Astrocyte of the cerebellum (primary cell): ENCODE data around the gene TBX21.

Experiments
- DNase-seq: peaks from one replicate; pipeline ENCODE4 v3.0.0-alpha.2; 2011; ENCODE audit warnings: low read depth
- H3K4me3 ChIP-seq: 2 replicates; pipeline ENCODE4 v1.5.1; 2011; ENCODE audit warnings: mild to moderate bottlenecking, low read depth, low read length, moderate library complexity
- CTCF ChIP-seq: IDR thresholded peaks from 2 replicates; pipeline ENCODE4 v1.5.1; 2012; ENCODE audit warnings: low read length, low read depth, moderate library complexity, mild to moderate bottlenecking; ENCODE audit errors: missing control alignments
- in situ Hi-C: cut with HindIII; loops from 2 replicates; pipeline ENCODE4 v1.10.0; 2017; ENCODE audit warnings: low sequenced_read_pairs

The TBX21 gene

GRCh38 chr17:47733047-47733673 is at the start of gene TBX21:
Gene TBX21 (plus strand): TSS chr17:47733236. CDS start chr17:47733455, 219 bp downstream.
- DNase-seq, result no peak
- peak within 1 kb of the TSS; percentile 12 for H3K4me3 ChIP-seq
- no peak for TF ChIP-seq CTCF
- in situ Hi-C loops, result no loop called here

GRCh38 chr17:47684025-47684424 is 49.0 kb upstream of the TBX21 start:
- no peak for TF ChIP-seq CTCF
- in situ Hi-C loops, result no loop called here
- H3K4me3 ChIP-seq, result no peak overlapping the region
- no peak for DNase-seq

DNA sequence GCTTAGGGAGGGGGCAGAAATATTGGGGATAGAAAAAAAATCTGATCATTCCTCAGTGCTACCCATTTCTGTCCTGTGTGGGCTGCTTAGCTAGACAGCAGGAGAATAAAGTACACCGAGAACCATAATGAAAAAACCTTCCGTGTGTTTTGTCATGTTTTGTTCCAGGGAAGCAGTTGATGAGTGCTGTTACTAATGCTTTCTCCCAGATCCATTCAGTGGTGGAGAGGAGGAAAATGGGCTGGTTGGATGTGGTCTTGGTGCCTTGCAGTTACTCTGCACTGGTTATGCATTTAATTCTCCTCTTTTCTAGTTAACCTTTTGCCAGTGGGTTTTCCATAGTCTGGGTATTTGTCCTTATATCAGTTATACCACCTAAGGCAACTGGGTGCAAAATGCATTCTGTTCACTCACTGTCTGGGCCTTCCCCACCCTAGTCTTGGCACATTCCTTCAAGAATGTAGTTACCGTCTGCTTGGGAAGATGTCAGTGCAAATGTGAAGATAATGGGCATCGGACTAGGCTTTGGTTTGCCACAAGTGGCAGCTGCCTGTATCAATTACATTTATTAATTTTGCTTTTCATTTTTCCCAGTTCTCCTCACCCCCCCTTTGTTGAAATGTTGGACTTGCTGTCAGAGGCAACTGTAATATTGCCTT is 48.4 kb upstream of the TBX21 start:
- no peak for DNase-seq
- in situ Hi-C loops, result no loop called here
- TF ChIP-seq CTCF, result no peak
- H3K4me3 ChIP-seq, result no peak overlapping the region

- TF ChIP-seq CTCF, result no peak
- no peak overlapping the region for H3K4me3 ChIP-seq
- in situ Hi-C loops, result no loop called here
- no peak for DNase-seq
Measured at GRCh38 chr17:47685556-47686275, 47.3 kb upstream of the TBX21 start.

DNA sequence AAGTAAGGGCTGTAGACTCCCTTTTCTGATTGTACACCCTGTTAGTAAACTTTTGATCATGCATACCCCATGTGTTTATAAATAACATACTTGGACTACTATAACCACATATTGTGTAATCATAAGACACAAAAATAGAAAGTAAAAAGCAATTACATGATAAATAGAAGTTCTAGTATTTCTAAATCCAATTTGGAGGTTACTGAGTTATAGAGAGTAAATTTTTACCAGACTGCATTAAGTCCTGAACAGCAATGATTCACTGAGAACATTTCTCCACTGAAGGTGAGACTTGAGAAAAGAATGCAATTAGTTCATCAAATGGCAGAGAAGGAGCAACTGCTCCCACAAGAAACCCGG is 46.8 kb upstream of the TBX21 start:
- no peak for DNase-seq
- TF ChIP-seq CTCF, result no peak
- in situ Hi-C loops, result no loop called here

GRCh38 chr17:47686664-47687327 is 46.2 kb upstream of the TBX21 start:
- in situ Hi-C loops, result no loop called here
- no peak for TF ChIP-seq CTCF
- DNase-seq, result no peak
- H3K4me3 ChIP-seq, result no peak overlapping the region

More for the DNA sequence above, 46.8 kb upstream of the TBX21 start:
- no peak overlapping the region for H3K4me3 ChIP-seq
